Esophagus squamous epithelium (tissue), 5 donors: ENCODE results near the gene CIRBP. TPM values are rescaled to one million over a fixed set of nuclear protein-coding genes. Genes with fewer than 3 reads are reported as not detected.
A peak's percentile ranks its signal among the peaks of the same experiment; 100 is the strongest.

Source experiments
- DNase-seq: peaks from one replicate; lab custom pipeline; 2025; lab: John Stamatoyannopoulos, UW
- H3K27ac ChIP-seq, 4 donors: fragments of 200-600 bp; sonication (generic); one replicate each; pipeline ENCODE4 v1.5.1; 2016 to 2019; ENCODE audit warnings: mild to moderate bottlenecking in 1 of 4
- H3K27me3 ChIP-seq, 4 donors: fragments of 200-600 bp; sonication (generic); 1 replicate in 3 of 4; 2 replicates in 1 of 4; pipeline versions ENCODE4 v1.5.1 to v1.6.0; 2017 to 2021; ENCODE audit warnings: antibody characterized with exemption in 1 of 4
- H3K36me3 ChIP-seq, 3 donors: fragments of 200-600 bp; sonication (generic); one replicate each; pipeline ENCODE4 v1.5.1; 2016 to 2019
- H3K4me1 ChIP-seq, 3 donors: fragments of 200-600 bp; sonication (generic); one replicate each; pipeline ENCODE4 v1.5.1; 2017 to 2019
- H3K4me3 ChIP-seq, 4 donors: fragments of 200-600 bp; sonication (generic); 1 replicate in 3 of 4; 2 replicates in 1 of 4; pipeline ENCODE4 v1.5.1; 2016 to 2019; ENCODE audit warnings: mild to moderate bottlenecking in 2 of 4, moderate library complexity in 1 of 4
- H3K9me3 ChIP-seq, 3 donors: fragments of 200-600 bp; sonication (generic); one replicate each; pipeline ENCODE4 v1.5.1; 2016 to 2019
- CTCF ChIP-seq, 6 experiments: fragments of 450-650 bp in 4 of 6; fragments of 200-600 bp in 2 of 6; sonication (generic) in 2 of 6; IDR thresholded peaks; one replicate each; pipeline ENCODE4 v1.5.1; 2016 to 2019; ENCODE audit warnings: antibody characterized with exemption in 6 of 6, mild to moderate bottlenecking in 4 of 6, moderate library complexity in 4 of 6
- POLR2A ChIP-seq, 4 donors: fragments of 450-650 bp; IDR thresholded peaks; one replicate each; pipeline ENCODE4 v1.6.1; 2017; ENCODE audit warnings: antibody characterized with exemption in 4 of 4, mild to moderate bottlenecking in 4 of 4, moderate library complexity in 3 of 4
- WGBS, 2 donors: methylation state at CpG; one replicate each; pipeline ENCODE4 v1.1.5; 2018; 5-methylcytosine and 5-hydroxymethylcytosine counted together
- intact Hi-C: fragments of 100-400 bp; cut with DNase I; formaldehyde crosslinking; loops from one replicate; pipeline ENCODE4 v1.15.0; 2022
- total RNA-seq, 4 donors: library from RNA; depleted of rRNA; stranded (reverse); fragments of >200 nt; gene quantifications; one replicate each; pipeline ENCODE4 v1.1.0, GENCODE V29; 2016
- donor health status: DM: yes; HTN: yes; CAD: no.

The CIRBP gene
- total RNA-seq, 4 donors from 2014 or later = 116 to 415 (median 238) TPM

GRCh38 chr19:1257475-1258162, 11.5 kb upstream of the CIRBP start:
- peak overlapping the region; percentile 97 to 99 (median 98) for H3K27ac ChIP-seq
- DNase-seq = no peak
- WGBS, 2 donors = 53 to 58% methylated on average over 17 of the region's 23 CpGs
- peaks cover 83 to 100% (median 89%) of the 10 kb centered on the region in 3 donors for H3K4me1 ChIP-seq
- H3K4me3 ChIP-seq = peak overlapping the region in 1 of 4 donors; percentile 13
- TF ChIP-seq POLR2A (IDR thresholded peaks at IDR 0.05) (no peak), CTCF (IDR thresholded peaks at IDR 0.05) (no peak)
- no peaks in the 10 kb centered on the region for H3K27me3 ChIP-seq
- intact Hi-C loops = no loop called here
- H3K9me3 ChIP-seq = no peaks in the 10 kb centered on the region
- H3K36me3 ChIP-seq = peaks cover 29 to 52% (median 35%) of the 10 kb centered on the region in 3 donors

DNA sequence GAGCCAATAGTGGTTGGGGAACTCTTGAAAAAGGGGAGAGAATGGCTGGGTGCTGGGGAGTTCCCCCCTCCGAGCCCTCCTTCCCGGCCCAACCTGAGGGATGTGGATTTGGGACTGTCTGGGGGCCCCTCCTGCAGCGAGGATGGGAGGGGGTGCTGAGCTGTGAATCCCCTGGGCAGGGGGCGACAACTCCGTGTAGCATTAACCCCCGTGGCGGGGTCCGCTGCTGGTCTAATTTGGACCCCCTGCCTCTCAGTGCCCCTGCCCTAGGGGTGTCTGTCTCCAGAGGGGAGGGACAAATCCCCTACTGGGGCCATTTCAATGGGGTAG, 11.0 kb upstream of the CIRBP start:
- Histone ChIP-seq H3K36me3 (peaks cover 29 to 52% (median 35%) of the 10 kb centered on the region in 3 donors), H3K4me1 (peaks cover 88 to 100% (median 89%) of the 10 kb centered on the region in 3 donors), H3K27ac (peak overlapping the region; percentile 97 to 99 (median 98)), H3K27me3 (no peaks in the 10 kb centered on the region), H3K9me3 (no peaks in the 10 kb centered on the region), H3K4me3 (peak overlapping the region in 1 of 4 donors; percentile 13)
- 72 to 92% methylated on average over 2 to 8 of the region's 8 CpGs for WGBS, 2 donors
- no peak for DNase-seq
- intact Hi-C loops = no loop called here
- TF ChIP-seq POLR2A (IDR thresholded peaks at IDR 0.05) (no peak), CTCF (IDR thresholded peaks at IDR 0.05) (no peak)

GRCh38 chr19:1258707-1259205, 10.4 kb upstream of the CIRBP start:
- H3K27me3 ChIP-seq = no peaks in the 10 kb centered on the region
- WGBS, 2 donors = 7 to 8% methylated on average over 15 of the region's 15 CpGs
- H3K27ac ChIP-seq = peak overlapping the region; percentile 97 to 99 (median 98)
- DNase-seq = no peak
- TF ChIP-seq CTCF (IDR thresholded peaks at IDR 0.05) (peak in 2 of 6 experiments; percentile 8 to 14), POLR2A (IDR thresholded peaks at IDR 0.05) (no peak)
- no peaks in the 10 kb centered on the region for H3K9me3 ChIP-seq
- H3K36me3 ChIP-seq = peaks cover 29 to 48% (median 33%) of the 10 kb centered on the region in 3 donors
- peaks cover 85 to 100% (median 89%) of the 10 kb centered on the region in 3 donors for H3K4me1 ChIP-seq
- peak overlapping the region; percentile 3 to 54 (median 35) for H3K4me3 ChIP-seq
- intact Hi-C loops = no loop called here

GRCh38 chr19:1259206-1259875, 9.8 kb upstream of the CIRBP start:
- peaks cover 79 to 100% (median 83%) of the 10 kb centered on the region in 3 donors for H3K4me1 ChIP-seq
- peak overlapping the region; percentile 3 to 54 (median 35) for H3K4me3 ChIP-seq
- 13 to 23% methylated on average over 7 to 10 of the region's 17 CpGs for WGBS, 2 donors
- H3K36me3 ChIP-seq = peaks cover 25 to 43% (median 28%) of the 10 kb centered on the region in 3 donors
- no peak for DNase-seq
- TF ChIP-seq CTCF (IDR thresholded peaks at IDR 0.05) (no peak), POLR2A (IDR thresholded peaks at IDR 0.05) (peak in 2 of 4 donors; percentile 23 to 75)
- no peaks in the 10 kb centered on the region for H3K9me3 ChIP-seq
- intact Hi-C loops = no loop called here
- no peaks in the 10 kb centered on the region for H3K27me3 ChIP-seq
- peak overlapping the region; percentile 97 to 99 (median 98) for H3K27ac ChIP-seq
